Natural killer cell (primary cell): Measurements from ENCODE around the gene SORBS1. TPM values are rescaled to one million over a fixed set of nuclear protein-coding genes. Genes with fewer than 3 reads are reported as not detected.

ENCODE experiments used
- ATAC-seq, 3 donors: fragments of 150-1000 bp in 2 of 3; fragments of 200-7000 bp in 1 of 3; cut with Tn5 transposase; 1 replicate in 1 of 3; 2 replicates in 2 of 3; pipeline ENCODE4 v1.10.0; 2021; ENCODE audit warnings: mild to moderate bottlenecking in 2 of 3, moderate library complexity in 2 of 3
- DNase-seq, 2 donors: peaks; one replicate each; pipeline versions ENCODE4 v3.0.0 to v3.0.0-alpha.2; 2013 to 2021; ENCODE audit warnings: mixed read lengths in 1 of 2
- H3K27ac ChIP-seq: one replicate; pipeline ENCODE4 v1.5.1; 2013; ENCODE audit warnings: mild to moderate bottlenecking, low read length
- H3K27me3 ChIP-seq: one replicate; pipeline ENCODE4 v1.6.1; 2013; ENCODE audit warnings: low read length; ENCODE audit not compliant: control insufficient read depth, insufficient read depth
- H3K36me3 ChIP-seq: one replicate; pipeline ENCODE4 v1.6.1; 2013; ENCODE audit warnings: low read length; ENCODE audit not compliant: control insufficient read depth, insufficient read depth
- H3K4me1 ChIP-seq: one replicate; pipeline ENCODE4 v1.6.1; 2013; ENCODE audit warnings: low read length; ENCODE audit not compliant: control insufficient read depth, insufficient read depth
- H3K4me3 ChIP-seq: one replicate; pipeline ENCODE4 v1.5.1; 2013; ENCODE audit warnings: low read length
- H3K9me3 ChIP-seq: one replicate; pipeline ENCODE4 v1.6.1; 2013; ENCODE audit warnings: low read length; ENCODE audit not compliant: control insufficient read depth, insufficient read depth
- H3K27ac Mint-ChIP-seq, 2 donors: one replicate each; pipeline ENCODE4 v1.8.0; 2022; ENCODE audit warnings: mild to moderate bottlenecking in 2 of 2, mixed read lengths in 2 of 2, moderate library complexity in 1 of 2
- H3K27me3 Mint-ChIP-seq, 2 donors: one replicate each; pipeline ENCODE4 v1.8.0; 2022; ENCODE audit warnings: low read depth in 2 of 2, mixed read lengths in 2 of 2
- H3K36me3 Mint-ChIP-seq: one replicate; pipeline ENCODE4 v1.8.0; 2022; ENCODE audit warnings: mixed read lengths
- H3K4me1 Mint-ChIP-seq, 2 donors: one replicate each; pipeline ENCODE4 v1.8.0; 2022; ENCODE audit warnings: mixed read lengths in 2 of 2
- H3K4me3 Mint-ChIP-seq: one replicate; pipeline ENCODE4 v1.8.0; 2022; ENCODE audit warnings: mild to moderate bottlenecking, moderate library complexity, mixed read lengths
- H3K9me3 Mint-ChIP-seq, 2 donors: one replicate each; pipeline ENCODE4 v1.8.0; 2022; ENCODE audit warnings: mixed read lengths in 2 of 2
- WGBS: methylation state at CpG from one replicate; pipeline ENCODE4 v1.1.7; 2013; ENCODE audit warnings: missing lambda C conversion rate; ENCODE audit not compliant: insufficient coverage; 5-methylcytosine and 5-hydroxymethylcytosine counted together
- intact Hi-C: fragments of 100-400 bp; cut with micrococcal nuclease; formaldehyde crosslinking; loops from one replicate; pipeline ENCODE4 v1.14.2; 2022
- total RNA-seq, 4 donors: library from RNA; stranded (reverse); fragments of 120-200 nt in 1 of 4; gene quantifications; one replicate each; pipeline versions ENCODE4 v1.2.3 to v1.2.4, GENCODE V29; 2013 to 2022
- TF ChIP-seq, protein P1 (sequence below): fragments of 200-600 bp; IDR thresholded peaks from one replicate; pipeline ENCODE4 v1.8.0; 2022; ENCODE audit warnings: antibody characterized with exemption

The SORBS1 gene
- total RNA-seq, 3 donors from 2014 or later (not counting 1 experiment from before 2014, with no cell fraction given) = 2.4 to 5.4 (median 2.8) TPM

DNA sequence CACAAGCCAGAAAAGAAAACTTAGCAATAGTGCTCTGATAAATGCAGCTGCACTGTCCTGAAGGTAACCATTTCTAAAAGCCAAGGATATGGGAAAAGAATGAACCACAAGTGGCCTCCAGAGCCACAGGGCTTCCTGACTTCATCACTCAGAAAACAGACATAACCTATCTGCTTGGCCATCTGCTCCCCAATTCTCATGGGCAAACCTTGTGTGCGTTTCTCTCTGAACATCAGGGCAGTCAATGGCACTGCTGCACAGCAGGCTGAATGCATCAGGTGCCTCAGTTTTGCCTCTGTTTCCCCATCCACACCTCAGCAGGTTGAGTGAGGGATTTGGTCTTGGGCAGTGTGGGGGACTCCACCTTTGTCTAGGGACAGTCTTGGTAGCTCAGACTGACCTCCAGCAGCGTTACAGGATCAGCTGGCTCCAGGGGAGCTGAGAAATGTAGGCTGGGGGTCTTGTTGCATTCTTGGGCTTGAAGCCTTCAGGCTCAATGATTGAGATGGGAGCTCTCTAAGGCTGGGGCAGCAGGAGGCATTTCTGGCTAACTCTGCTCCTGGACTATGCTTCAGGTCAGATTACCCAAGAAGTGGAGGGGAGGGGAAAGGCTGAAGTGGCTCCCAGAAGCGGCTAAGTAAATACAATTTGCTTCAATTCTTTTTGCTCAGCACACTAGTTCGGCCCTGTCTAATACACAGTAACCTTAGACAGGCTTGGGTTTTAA is 246.8 kb downstream of the SORBS1 start:
- H3K9me3 Mint-ChIP-seq = no peaks in the 10 kb centered on the region
- TF ChIP-seq, protein P1, sequence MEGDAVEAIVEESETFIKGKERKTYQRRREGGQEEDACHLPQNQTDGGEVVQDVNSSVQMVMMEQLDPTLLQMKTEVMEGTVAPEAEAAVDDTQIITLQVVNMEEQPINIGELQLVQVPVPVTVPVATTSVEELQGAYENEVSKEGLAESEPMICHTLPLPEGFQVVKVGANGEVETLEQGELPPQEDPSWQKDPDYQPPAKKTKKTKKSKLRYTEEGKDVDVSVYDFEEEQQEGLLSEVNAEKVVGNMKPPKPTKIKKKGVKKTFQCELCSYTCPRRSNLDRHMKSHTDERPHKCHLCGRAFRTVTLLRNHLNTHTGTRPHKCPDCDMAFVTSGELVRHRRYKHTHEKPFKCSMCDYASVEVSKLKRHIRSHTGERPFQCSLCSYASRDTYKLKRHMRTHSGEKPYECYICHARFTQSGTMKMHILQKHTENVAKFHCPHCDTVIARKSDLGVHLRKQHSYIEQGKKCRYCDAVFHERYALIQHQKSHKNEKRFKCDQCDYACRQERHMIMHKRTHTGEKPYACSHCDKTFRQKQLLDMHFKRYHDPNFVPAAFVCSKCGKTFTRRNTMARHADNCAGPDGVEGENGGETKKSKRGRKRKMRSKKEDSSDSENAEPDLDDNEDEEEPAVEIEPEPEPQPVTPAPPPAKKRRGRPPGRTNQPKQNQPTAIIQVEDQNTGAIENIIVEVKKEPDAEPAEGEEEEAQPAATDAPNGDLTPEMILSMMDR = no peak

DNA sequence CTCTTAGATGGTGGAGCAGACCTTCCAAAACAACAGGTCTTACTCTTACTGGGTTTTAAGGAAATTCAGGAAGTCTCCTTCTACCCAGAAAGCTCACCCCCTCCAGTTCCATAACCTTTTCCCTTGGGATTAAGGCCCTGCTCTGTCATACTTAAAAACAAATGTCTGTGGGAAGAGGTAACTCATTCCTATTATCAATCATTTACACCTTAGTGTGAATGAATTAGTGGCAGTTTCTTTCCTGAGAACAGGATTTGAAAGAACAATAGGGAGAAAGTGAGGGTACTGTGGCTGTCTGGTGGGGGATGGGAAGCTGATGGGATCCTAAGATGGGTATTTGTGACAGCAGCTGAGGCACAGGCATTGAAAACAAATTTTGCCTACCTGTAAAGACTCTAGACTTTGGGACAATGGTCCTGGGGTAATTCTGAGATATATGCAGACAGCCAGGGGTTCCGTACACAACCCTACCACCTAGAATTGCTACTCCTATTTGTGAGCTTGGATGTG is 248.1 kb downstream of the SORBS1 start:
- Mint-ChIP-seq H3K27me3 (peaks cover 0 to 3% of the 10 kb centered on the region in 2 donors), H3K36me3 (no peaks in the 10 kb centered on the region), H3K4me3 (no peak overlapping the region), H3K27ac (no peak overlapping the region), H3K4me1 (peaks cover 7 to 18% of the 10 kb centered on the region in 2 donors), H3K9me3 (no peaks in the 10 kb centered on the region)
- H3K36me3 ChIP-seq = no peaks in the 10 kb centered on the region
- H3K27me3 ChIP-seq = no peaks in the 10 kb centered on the region
- DNase-seq (no peak), ATAC-seq (no peak)
- intact Hi-C loops = no loop called here
- no CpG with 5 or more reads among the region's 1 CpG for WGBS
- no peak overlapping the region for H3K27ac ChIP-seq
- H3K4me1 ChIP-seq = peaks cover 3% of the 10 kb centered on the region
- no peaks in the 10 kb centered on the region for H3K9me3 ChIP-seq
- TF ChIP-seq, protein P1 = no peak
- H3K4me3 ChIP-seq = no peak overlapping the region

More for the DNA sequence above, 246.8 kb downstream of the SORBS1 start:
- H3K27ac Mint-ChIP-seq = no peak overlapping the region
- DNase-seq = no peak
- Histone ChIP-seq H3K4me1 (peaks cover 3% of the 10 kb centered on the region), H3K36me3 (no peaks in the 10 kb centered on the region), H3K4me3 (no peak overlapping the region), H3K27ac (no peak overlapping the region), H3K27me3 (no peaks in the 10 kb centered on the region), H3K9me3 (no peaks in the 10 kb centered on the region)
- intact Hi-C loops = no loop called here
- 81% methylated on average over 4 of the region's 4 CpGs for WGBS
- peaks cover 0 to 3% of the 10 kb centered on the region in 2 donors for H3K27me3 Mint-ChIP-seq
- H3K4me1 Mint-ChIP-seq = peaks cover 0 to 12% of the 10 kb centered on the region in 2 donors
- ATAC-seq = no peak
- H3K4me3 Mint-ChIP-seq = no peak overlapping the region
- no peaks in the 10 kb centered on the region for H3K36me3 Mint-ChIP-seq

DNA sequence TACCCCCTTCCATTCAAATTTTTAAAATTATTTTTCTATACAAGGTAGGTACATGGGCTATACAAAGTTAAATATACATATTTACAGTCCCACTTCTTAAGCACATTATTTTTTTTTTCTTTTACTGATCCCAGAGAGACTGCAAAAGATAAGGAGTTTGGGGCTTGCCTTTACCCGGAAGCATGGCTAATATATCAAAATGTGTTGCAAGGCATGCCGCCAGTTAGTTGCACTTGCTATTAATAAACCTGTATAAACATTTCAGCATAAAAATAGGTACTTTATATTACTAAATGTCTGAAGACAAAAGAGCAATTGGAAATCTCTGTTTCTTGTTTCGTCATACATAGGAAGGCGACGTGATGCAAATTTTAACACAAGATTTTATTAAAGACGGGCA is 248.9 kb downstream of the SORBS1 start:
- Mint-ChIP-seq H3K9me3 (no peaks in the 10 kb centered on the region), H3K4me3 (no peak overlapping the region), H3K4me1 (peaks cover 7 to 18% of the 10 kb centered on the region in 2 donors), H3K27ac (no peak overlapping the region), H3K27me3 (peaks cover 0 to 3% of the 10 kb centered on the region in 2 donors), H3K36me3 (no peaks in the 10 kb centered on the region)
- TF ChIP-seq, protein P1 = no peak
- Histone ChIP-seq H3K27me3 (no peaks in the 10 kb centered on the region), H3K4me1 (peaks cover 3% of the 10 kb centered on the region), H3K36me3 (no peaks in the 10 kb centered on the region), H3K9me3 (no peaks in the 10 kb centered on the region), H3K27ac (no peak overlapping the region), H3K4me3 (no peak overlapping the region)
- 72% methylated on average over 6 of the region's 6 CpGs for WGBS
- intact Hi-C loops = no loop called here
- no peak for DNase-seq
- no peak for ATAC-seq
